GM06990 (cell line): Measurements from ENCODE around the gene COL5A2.

Experiments
- DNase-seq: peaks from one replicate; pipeline ENCODE4 v3.0.0-alpha.2; 2011; ENCODE audit not compliant: insufficient read length; ENCODE audit errors: extremely low read depth
- H3K27me3 ChIP-seq: replicated peaks from 2 replicates; pipeline ENCODE4 v1.6.0; 2011; ENCODE audit warnings: low read length; ENCODE audit not compliant: control insufficient read depth, insufficient read depth
- H3K36me3 ChIP-seq: 2 replicates; pipeline ENCODE4 v1.5.1; 2011; ENCODE audit warnings: low read length; ENCODE audit not compliant: control insufficient read depth, insufficient read depth
- H3K4me3 ChIP-seq: replicated peaks from 2 replicates; pipeline ENCODE4 v1.5.1; 2011; ENCODE audit warnings: low read depth, mild to moderate bottlenecking, control low read depth, low read length
- CTCF ChIP-seq: IDR thresholded peaks from 2 replicates; pipeline ENCODE4 v1.5.1; 2011; ENCODE audit warnings: low read length, control low read depth, mild to moderate bottlenecking, inconsistent platforms; ENCODE audit not compliant: insufficient read depth, poor library complexity, severe bottlenecking

Gene COL5A2

DNA sequence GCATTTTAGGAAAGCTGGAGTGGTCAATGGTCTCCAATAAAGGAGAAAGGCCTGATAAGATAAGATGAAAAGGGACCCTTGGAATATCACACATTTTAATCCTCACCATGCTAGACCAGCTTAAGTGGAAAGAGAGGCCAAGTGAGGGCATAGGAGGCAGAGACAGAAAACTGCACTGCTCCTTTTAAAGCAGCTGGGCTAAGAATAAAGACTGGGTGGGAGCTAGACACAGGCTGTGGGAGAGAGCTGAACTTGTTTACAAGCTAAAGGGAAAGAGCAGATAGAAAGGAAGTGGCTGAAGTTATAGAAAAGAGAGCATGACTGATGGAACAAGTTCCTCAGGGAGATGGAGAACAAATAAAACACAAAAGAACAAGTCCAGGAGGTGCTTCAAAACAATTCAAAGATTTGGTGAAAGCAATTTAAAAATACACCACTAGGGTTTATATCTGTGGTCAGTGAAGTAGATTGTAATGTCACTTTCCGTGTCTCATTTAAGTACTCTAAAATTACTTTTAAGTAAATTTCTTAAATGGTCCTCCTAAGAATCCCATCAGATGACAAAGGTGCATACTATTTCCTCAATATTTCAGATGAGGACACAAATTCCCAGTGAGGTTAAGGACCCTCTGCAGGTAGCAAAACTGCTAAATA is 7.5 kb downstream of the COL5A2 start:
- Histone ChIP-seq H3K36me3 (no peaks in the 10 kb centered on the region), H3K4me3 (no peak overlapping the region), H3K27me3 (no peaks in the 10 kb centered on the region)
- no peak for DNase-seq
- no peak for TF ChIP-seq CTCF

DNA sequence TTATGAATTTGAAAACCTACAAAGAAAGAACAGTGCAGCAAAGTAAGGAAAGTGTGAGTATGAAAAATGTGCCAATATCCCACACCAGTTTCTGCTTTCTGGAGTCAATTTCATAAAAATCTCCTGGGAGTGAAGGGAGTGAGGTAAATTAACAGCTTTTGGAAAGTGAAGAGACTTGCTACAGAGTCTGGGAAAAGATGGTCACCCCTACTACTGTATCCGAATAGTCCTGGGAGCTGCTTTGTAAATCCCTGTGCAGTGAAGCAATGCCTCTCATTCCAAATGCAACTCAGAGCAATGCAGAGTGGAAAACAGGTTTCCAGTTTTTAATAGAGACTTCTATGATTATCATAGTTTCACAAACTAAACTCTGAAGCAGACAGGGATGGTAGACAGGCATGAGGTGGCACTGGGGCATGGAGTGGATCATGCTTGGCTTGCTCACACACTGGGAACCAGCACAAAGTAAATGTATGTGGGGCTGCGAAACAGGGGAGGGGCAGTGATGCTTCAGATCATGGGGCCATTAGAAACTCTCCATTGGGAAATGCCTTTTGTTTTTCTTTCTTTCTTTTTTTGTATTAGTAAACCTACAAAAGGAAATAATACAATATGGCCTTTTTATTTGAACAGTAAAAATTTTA is 10.6 kb downstream of the COL5A2 start:
- no peaks in the 10 kb centered on the region for H3K27me3 ChIP-seq
- TF ChIP-seq CTCF: no peak
- H3K36me3 ChIP-seq: no peaks in the 10 kb centered on the region
- H3K4me3 ChIP-seq: no peak overlapping the region
- DNase-seq: no peak

GRCh38 chr2:189165656-189166380 is 13.7 kb downstream of the COL5A2 start:
- Histone ChIP-seq H3K36me3 (no peaks in the 10 kb centered on the region), H3K4me3 (no peak overlapping the region), H3K27me3 (no peaks in the 10 kb centered on the region)
- no peak for TF ChIP-seq CTCF
- no peak for DNase-seq

DNA sequence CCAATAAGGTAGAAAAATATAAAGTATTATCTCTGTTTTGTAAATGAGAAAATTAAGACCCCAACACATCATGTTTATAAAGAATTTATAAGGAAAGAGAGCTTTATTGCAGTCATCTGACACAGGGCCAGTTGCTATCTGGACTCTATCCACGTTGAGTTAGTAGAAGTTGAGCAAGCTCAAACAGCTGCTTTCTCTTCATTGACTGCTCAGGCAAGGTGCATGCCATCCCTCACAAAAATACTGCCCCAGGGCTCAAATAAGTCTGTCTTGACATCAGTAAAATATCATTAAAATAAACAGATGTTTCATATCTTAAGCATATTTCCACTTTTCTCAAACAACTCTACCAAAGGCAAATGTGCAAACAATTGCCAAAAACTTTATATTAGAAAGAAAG is 14.8 kb downstream of the COL5A2 start:
- no peak for TF ChIP-seq CTCF
- Histone ChIP-seq H3K4me3 (no peak overlapping the region), H3K27me3 (no peaks in the 10 kb centered on the region), H3K36me3 (no peaks in the 10 kb centered on the region)
- no peak for DNase-seq

DNA sequence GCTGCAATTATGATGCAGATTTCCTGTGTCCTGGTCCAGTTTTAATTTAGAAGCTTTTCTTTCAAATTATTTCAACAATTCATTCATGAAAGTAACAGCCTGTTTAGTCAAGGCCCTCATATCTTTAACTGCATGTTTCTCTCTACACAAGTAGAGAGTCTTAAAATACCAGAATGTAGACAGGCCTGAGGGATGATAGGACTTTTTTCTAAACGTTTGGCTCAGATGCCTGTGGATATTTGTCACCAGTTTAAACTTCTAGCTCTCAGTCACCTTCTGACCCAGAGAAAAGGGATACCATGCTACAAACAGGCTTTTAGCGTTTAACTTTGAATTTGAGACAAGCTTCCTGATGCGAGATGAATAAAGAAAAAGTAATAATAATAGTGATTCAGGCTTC is 15.7 kb downstream of the COL5A2 start:
- TF ChIP-seq CTCF: no peak

More for the DNA sequence above, 15.7 kb downstream of the COL5A2 start:
- Histone ChIP-seq H3K27me3 (no peaks in the 10 kb centered on the region), H3K4me3 (no peak overlapping the region), H3K36me3 (no peaks in the 10 kb centered on the region)
- no peak for DNase-seq
